ENCODE data around the gene TMEM171.

GRCh38 chr5:73154208-73155006, 34.0 kb downstream of the TMEM171 start:
- no peak for TF ChIP-seq EGR1 (IDR thresholded peaks at IDR 0.05; ENCODE audit: low read depth)
- no peak for TF ChIP-seq CTCF (IDR thresholded peaks at IDR 0.05 in 2 of 3, conservative IDR thresholded peaks at IDR 0.05 in 1 of 3; ENCODE audit: borderline replicate concordance in 1 of 3, insufficient read depth in 1 of 3, low read depth in 2 of 3, low read length in 2 of 3)
- TF ChIP-seq CEBPB (IDR thresholded peaks at IDR 0.05; ENCODE audit: low read depth): no peak
- no peak for TF ChIP-seq REST (IDR thresholded peaks at IDR 0.05; ENCODE audit: low read depth)
- TF ChIP-seq POLR2AphosphoS5 (IDR thresholded peaks at IDR 0.05; ENCODE audit: low read depth, low read length): no peak
- no peak for TF ChIP-seq EZH2phosphoT487 (IDR thresholded peaks at IDR 0.05; ENCODE audit: borderline replicate concordance)
- TF ChIP-seq SRF (IDR thresholded peaks at IDR 0.05; ENCODE audit: low read depth): no peak
- TF ChIP-seq ELF1 (IDR thresholded peaks at IDR 0.05; ENCODE audit: borderline replicate concordance, low read depth): no peak
- no peak for TF ChIP-seq MAX (IDR thresholded peaks at IDR 0.05)
- no peak for TF ChIP-seq ATF3 (IDR thresholded peaks at IDR 0.05)
- TF ChIP-seq POLR2A (IDR thresholded peaks at IDR 0.05; ENCODE audit: borderline replicate concordance, extremely low read depth, insufficient read depth, insufficient read length): no peak
- TF ChIP-seq RAD21 (IDR thresholded peaks at IDR 0.05; ENCODE audit: low read depth): no peak
- TF ChIP-seq EZH2 (IDR thresholded peaks at IDR 0.05): no peak
- TF ChIP-seq JUND (IDR thresholded peaks at IDR 0.05): no peak

Measured in HCT116 (cell line).